GM23248 (cell line): Measurements from ENCODE around the gene TBC1D21.

Source experiments
- EZH2 ChIP-seq: fragments of 200-600 bp; sonication (generic); IDR thresholded peaks from 2 replicates; pipeline ENCODE4 v1.6.1; 2018; ENCODE audit warnings: antibody characterized with exemption, mild to moderate bottlenecking; ENCODE audit not compliant: insufficient read depth, poor library complexity, severe bottlenecking
- EZH2phosphoT487 ChIP-seq: fragments of 200-600 bp; sonication (generic); IDR thresholded peaks from 2 replicates; pipeline ENCODE4 v1.6.1; 2018; ENCODE audit warnings: antibody characterized with exemption, moderate library complexity, mild to moderate bottlenecking, low read depth; ENCODE audit not compliant: insufficient read depth

GRCh38 chr15:73914145-73914544 lies 40.8 kb downstream of the TBC1D21 start:
- TF ChIP-seq EZH2 (no peak), EZH2phosphoT487 (no peak)
